SK-N-MC (cell line): Measurements from ENCODE around the gene SMAD7.

ENCODE experiments used
- EZH2 ChIP-seq: fragments of 200-600 bp; sonication (generic); IDR thresholded peaks from one replicate; pipeline ENCODE4 v1.6.1; 2017; ENCODE audit warnings: antibody characterized with exemption
- POLR2AphosphoS5 ChIP-seq: IDR thresholded peaks from 2 replicates; pipeline ENCODE4 v1.6.1; 2012; ENCODE audit warnings: mild to moderate bottlenecking, low read depth, low read length, borderline replicate concordance

GRCh38 chr18:48943333-48943732 is 7.4 kb downstream of the SMAD7 start:
- TF ChIP-seq EZH2 = no peak
- no peak for TF ChIP-seq POLR2AphosphoS5
